ENCODE results near the gene SEMA4C.

Gene SEMA4C

DNA sequence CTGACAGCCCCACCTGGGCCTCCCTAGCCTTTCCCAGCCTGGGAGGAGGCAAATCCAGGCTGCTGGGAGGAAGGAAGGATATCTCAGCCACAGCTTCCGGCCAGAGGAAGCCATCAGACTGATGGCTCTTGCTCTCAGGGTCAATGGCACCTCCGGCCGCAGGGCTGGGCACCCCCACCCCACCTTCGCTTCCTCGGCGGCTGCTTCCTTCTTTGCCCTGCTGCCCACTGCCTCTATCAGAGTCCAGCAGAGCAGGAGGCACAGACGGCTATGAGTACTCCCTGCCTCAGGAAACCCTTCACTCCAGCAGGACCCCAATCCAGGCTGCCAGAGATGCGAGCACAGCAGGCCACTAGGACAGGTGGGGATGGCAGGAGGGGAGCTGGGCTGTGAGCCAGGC, 3.3 kb downstream of the SEMA4C start:
- H3K27me3 ChIP-seq (ENCODE audit: control insufficient read depth in 1 of 2, insufficient read depth in 1 of 2, low read length in 2 of 2), result no peaks in the 10 kb centered on the region
- no peak overlapping the region for H2BK12ac ChIP-seq (ENCODE audit: low read length in 2 of 2)
- no peak overlapping the region for H2AK5ac ChIP-seq (ENCODE audit: low read length, severe bottlenecking)
- peak overlapping the region; percentile 46 for H3K4me2 ChIP-seq (ENCODE audit: low read length, poor library complexity, severe bottlenecking)
- no peak overlapping the region for H4K91ac ChIP-seq (ENCODE audit: low read length)
- H3K9me3 ChIP-seq (ENCODE audit: control insufficient read depth, low read length), result no peaks in the 10 kb centered on the region
- H2BK5ac ChIP-seq (ENCODE audit: low read depth, low read length, poor library complexity, severe bottlenecking), result no peak overlapping the region
- peak overlapping the region in 1 of 2 experiments; percentile 26 for H3K18ac ChIP-seq (ENCODE audit: low read depth in 1 of 2, low read length in 2 of 2)
- H3K4ac ChIP-seq (ENCODE audit: low read depth in 1 of 2, low read length in 2 of 2), result peak overlapping the region in 1 of 2 experiments; percentile 8
- no peak for DNase-seq
- peaks cover 24% of the 10 kb centered on the region for H3K4me1 ChIP-seq (ENCODE audit: control insufficient read depth, insufficient read depth, low read depth, low read length)
- H2BK120ac ChIP-seq (ENCODE audit: low read depth, low read length), result no peak overlapping the region
- WGBS, result 89% methylated on average over 7 of the region's 8 CpGs
- peaks cover 51 to 54% of the 10 kb centered on the region in 2 experiments for H3K36me3 ChIP-seq (ENCODE audit: control insufficient read depth in 1 of 2, insufficient read depth in 2 of 2, low read depth in 1 of 2, low read length in 2 of 2)
- H4K8ac ChIP-seq (ENCODE audit: low read length), result no peak overlapping the region
- H3K79me1 ChIP-seq (replicated peaks; ENCODE audit: low read length, poor library complexity, severe bottlenecking), result peaks cover 33% of the 10 kb centered on the region
- no peak overlapping the region for H3K27ac ChIP-seq (ENCODE audit: low read length, poor library complexity, severe bottlenecking)
- no peak overlapping the region for H3K14ac ChIP-seq (ENCODE audit: low read length in 2 of 2)
- H2BK15ac ChIP-seq (ENCODE audit: low read depth, poor library complexity, severe bottlenecking), result no peak overlapping the region
- H3K9ac ChIP-seq (ENCODE audit: low read length), result no peak overlapping the region
- peak overlapping the region in 1 of 2 experiments; percentile 85 for H3K23ac ChIP-seq (ENCODE audit: low read length in 2 of 2)
- no peak overlapping the region for H2AFZ ChIP-seq (ENCODE audit: low read depth, low read length)
- peak overlapping the region in 1 of 2 experiments; percentile 24 for H3K4me3 ChIP-seq (ENCODE audit: insufficient read depth in 1 of 2, low read depth in 1 of 2, low read length in 2 of 2)

DNA sequence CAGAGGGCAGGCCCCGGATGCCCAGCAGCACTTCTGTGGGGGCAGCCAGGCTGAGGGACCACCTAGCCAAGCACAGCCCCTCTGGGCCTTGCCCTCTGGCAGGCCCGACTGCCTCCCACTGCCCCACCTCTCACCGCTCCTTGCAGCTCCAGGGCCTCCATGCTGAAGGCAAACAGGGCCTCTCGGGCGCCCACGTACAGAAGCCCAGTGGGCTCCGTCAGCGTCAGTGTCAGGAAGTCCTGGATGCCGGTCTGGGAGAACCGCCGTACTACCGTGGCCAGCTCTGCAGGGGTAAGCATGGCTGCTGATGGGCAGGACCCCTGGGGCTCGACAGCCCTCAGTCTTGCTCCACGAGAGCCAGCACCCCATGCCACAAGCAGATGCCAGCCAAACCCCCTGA, 3.7 kb downstream of the SEMA4C start:
- DNase-seq, result no peak
- H3K14ac ChIP-seq (ENCODE audit: low read length in 2 of 2), result no peak overlapping the region
- H3K4me2 ChIP-seq (ENCODE audit: low read length, poor library complexity, severe bottlenecking), result no peak overlapping the region
- H2AK5ac ChIP-seq (ENCODE audit: low read length, severe bottlenecking), result no peak overlapping the region
- H3K4ac ChIP-seq (ENCODE audit: low read depth in 1 of 2, low read length in 2 of 2), result no peak overlapping the region
- peaks cover 56 to 58% of the 10 kb centered on the region in 2 experiments for H3K36me3 ChIP-seq (ENCODE audit: control insufficient read depth in 1 of 2, insufficient read depth in 2 of 2, low read depth in 1 of 2, low read length in 2 of 2)
- no peak overlapping the region for H2AFZ ChIP-seq (ENCODE audit: low read depth, low read length)
- peak overlapping the region in 1 of 2 experiments; percentile 26 for H3K18ac ChIP-seq (ENCODE audit: low read depth in 1 of 2, low read length in 2 of 2)
- H4K91ac ChIP-seq (ENCODE audit: low read length), result no peak overlapping the region
- H4K8ac ChIP-seq (ENCODE audit: low read length), result no peak overlapping the region
- H3K4me3 ChIP-seq (ENCODE audit: insufficient read depth in 1 of 2, low read depth in 1 of 2, low read length in 2 of 2), result no peak overlapping the region
- H2BK120ac ChIP-seq (ENCODE audit: low read depth, low read length), result no peak overlapping the region
- H3K27ac ChIP-seq (ENCODE audit: low read length, poor library complexity, severe bottlenecking), result no peak overlapping the region
- H3K9ac ChIP-seq (ENCODE audit: low read length), result no peak overlapping the region
- WGBS, result 95% methylated on average over 14 of the region's 14 CpGs
- H3K79me1 ChIP-seq (replicated peaks; ENCODE audit: low read length, poor library complexity, severe bottlenecking), result peaks cover 37% of the 10 kb centered on the region
- H3K27me3 ChIP-seq (ENCODE audit: control insufficient read depth in 1 of 2, insufficient read depth in 1 of 2, low read length in 2 of 2), result no peaks in the 10 kb centered on the region
- H3K9me3 ChIP-seq (ENCODE audit: control insufficient read depth, low read length), result no peaks in the 10 kb centered on the region
- H3K23ac ChIP-seq (ENCODE audit: low read length in 2 of 2), result no peak overlapping the region
- H3K4me1 ChIP-seq (ENCODE audit: control insufficient read depth, insufficient read depth, low read depth, low read length), result peaks cover 24% of the 10 kb centered on the region
- no peak overlapping the region for H2BK5ac ChIP-seq (ENCODE audit: low read depth, low read length, poor library complexity, severe bottlenecking)
- H2BK12ac ChIP-seq (ENCODE audit: low read length in 2 of 2), result no peak overlapping the region
- no peak overlapping the region for H2BK15ac ChIP-seq (ENCODE audit: low read depth, poor library complexity, severe bottlenecking)

DNA sequence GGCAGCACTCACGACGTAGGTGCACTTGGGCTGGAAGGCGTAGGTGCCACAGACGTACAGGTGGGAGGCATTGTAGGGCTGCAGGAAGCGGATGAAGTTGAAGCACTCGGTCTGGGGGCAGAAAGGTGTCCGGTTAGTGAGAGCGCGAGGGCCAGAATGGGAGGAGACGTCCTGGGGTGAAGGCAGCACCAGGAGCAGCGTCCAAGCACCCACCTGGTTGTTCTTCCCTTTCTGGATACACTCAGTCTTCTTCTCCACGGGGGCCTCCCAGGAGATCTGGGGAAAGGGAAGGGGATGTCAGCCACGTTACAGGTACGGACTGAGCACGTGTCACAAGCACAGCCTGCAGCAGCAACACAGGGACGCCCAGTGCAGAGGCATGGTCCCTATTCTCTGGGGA, 4.2 kb downstream of the SEMA4C start:
- no peak overlapping the region for H2AFZ ChIP-seq (ENCODE audit: low read depth, low read length)
- H2BK12ac ChIP-seq (ENCODE audit: low read length in 2 of 2), result no peak overlapping the region
- H3K23ac ChIP-seq (ENCODE audit: low read length in 2 of 2), result no peak overlapping the region
- H3K27me3 ChIP-seq (ENCODE audit: control insufficient read depth in 1 of 2, insufficient read depth in 1 of 2, low read length in 2 of 2), result no peaks in the 10 kb centered on the region
- peaks cover 60 to 62% of the 10 kb centered on the region in 2 experiments for H3K36me3 ChIP-seq (ENCODE audit: control insufficient read depth in 1 of 2, insufficient read depth in 2 of 2, low read depth in 1 of 2, low read length in 2 of 2)
- WGBS, result 94% methylated on average over 14 of the region's 16 CpGs
- no peak overlapping the region for H3K27ac ChIP-seq (ENCODE audit: low read length, poor library complexity, severe bottlenecking)
- H3K4me3 ChIP-seq (ENCODE audit: insufficient read depth in 1 of 2, low read depth in 1 of 2, low read length in 2 of 2), result no peak overlapping the region
- no peak overlapping the region for H3K14ac ChIP-seq (ENCODE audit: low read length in 2 of 2)
- no peak overlapping the region for H2AK5ac ChIP-seq (ENCODE audit: low read length, severe bottlenecking)
- peaks cover 24% of the 10 kb centered on the region for H3K4me1 ChIP-seq (ENCODE audit: control insufficient read depth, insufficient read depth, low read depth, low read length)
- no peak overlapping the region for H3K4me2 ChIP-seq (ENCODE audit: low read length, poor library complexity, severe bottlenecking)
- no peaks in the 10 kb centered on the region for H3K9me3 ChIP-seq (ENCODE audit: control insufficient read depth, low read length)
- no peak overlapping the region for H2BK120ac ChIP-seq (ENCODE audit: low read depth, low read length)
- no peak overlapping the region for H4K8ac ChIP-seq (ENCODE audit: low read length)
- no peak for DNase-seq
- no peak overlapping the region for H2BK15ac ChIP-seq (ENCODE audit: low read depth, poor library complexity, severe bottlenecking)
- H3K18ac ChIP-seq (ENCODE audit: low read depth in 1 of 2, low read length in 2 of 2), result no peak overlapping the region
- peaks cover 39% of the 10 kb centered on the region for H3K79me1 ChIP-seq (replicated peaks; ENCODE audit: low read length, poor library complexity, severe bottlenecking)
- H2BK5ac ChIP-seq (ENCODE audit: low read depth, low read length, poor library complexity, severe bottlenecking), result no peak overlapping the region
- H3K4ac ChIP-seq (ENCODE audit: low read depth in 1 of 2, low read length in 2 of 2), result no peak overlapping the region
- H3K9ac ChIP-seq (ENCODE audit: low read length), result no peak overlapping the region
- no peak overlapping the region for H4K91ac ChIP-seq (ENCODE audit: low read length)

DNA sequence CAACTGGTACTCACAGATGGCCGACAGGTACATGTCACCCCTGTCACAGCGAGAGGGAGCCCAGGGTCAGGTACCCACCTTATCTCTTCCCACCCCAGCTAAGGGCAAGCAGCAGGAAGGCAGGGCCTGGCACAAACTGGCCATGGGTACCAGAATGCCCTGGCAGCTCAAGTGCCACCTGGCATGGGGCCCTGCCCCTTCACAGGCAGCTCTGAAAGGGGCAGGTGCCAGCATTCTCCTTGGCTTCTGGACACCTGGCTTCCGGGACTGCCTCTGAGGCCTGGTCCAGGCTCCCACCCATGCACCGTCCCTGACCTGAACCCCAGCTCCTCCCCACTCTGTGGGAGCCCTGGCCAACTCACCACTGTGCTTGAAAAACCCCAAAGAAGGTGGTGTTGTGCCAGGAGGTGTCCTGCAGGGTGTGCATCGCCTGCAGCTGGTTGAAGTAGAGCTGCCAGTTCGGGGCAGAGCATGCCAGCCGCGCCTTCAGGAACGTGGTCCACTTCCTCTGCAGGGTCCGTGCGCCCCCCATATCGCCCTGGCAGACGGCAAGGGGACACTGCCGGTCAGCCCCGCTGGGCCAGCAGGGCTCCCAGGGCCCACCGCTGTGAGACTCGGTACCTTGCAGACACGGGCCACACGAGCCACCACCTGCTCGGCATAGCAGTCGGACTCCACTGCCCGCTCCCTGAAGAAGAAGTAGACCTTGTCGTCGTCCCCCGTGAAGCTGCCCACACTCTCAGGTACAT, 5.4 kb downstream of the SEMA4C start:
- H3K9ac ChIP-seq (ENCODE audit: low read length), result no peak overlapping the region
- 96% methylated on average over 25 of the region's 25 CpGs for WGBS
- H3K4me2 ChIP-seq (ENCODE audit: low read length, poor library complexity, severe bottlenecking), result no peak overlapping the region
- H3K79me1 ChIP-seq (replicated peaks; ENCODE audit: low read length, poor library complexity, severe bottlenecking), result peaks cover 43% of the 10 kb centered on the region
- no peaks in the 10 kb centered on the region for H3K9me3 ChIP-seq (ENCODE audit: control insufficient read depth, low read length)
- no peak overlapping the region for H2BK15ac ChIP-seq (ENCODE audit: low read depth, poor library complexity, severe bottlenecking)
- H2BK5ac ChIP-seq (ENCODE audit: low read depth, low read length, poor library complexity, severe bottlenecking), result no peak overlapping the region
- H4K91ac ChIP-seq (ENCODE audit: low read length), result no peak overlapping the region
- no peak overlapping the region for H3K4ac ChIP-seq (ENCODE audit: low read depth in 1 of 2, low read length in 2 of 2)
- no peak overlapping the region for H2BK120ac ChIP-seq (ENCODE audit: low read depth, low read length)
- peaks cover 26% of the 10 kb centered on the region for H3K4me1 ChIP-seq (ENCODE audit: control insufficient read depth, insufficient read depth, low read depth, low read length)
- no peak overlapping the region for H4K8ac ChIP-seq (ENCODE audit: low read length)
- no peak overlapping the region for H3K4me3 ChIP-seq (ENCODE audit: insufficient read depth in 1 of 2, low read depth in 1 of 2, low read length in 2 of 2)
- peaks cover 70 to 71% of the 10 kb centered on the region in 2 experiments for H3K36me3 ChIP-seq (ENCODE audit: control insufficient read depth in 1 of 2, insufficient read depth in 2 of 2, low read depth in 1 of 2, low read length in 2 of 2)
- no peak overlapping the region for H3K14ac ChIP-seq (ENCODE audit: low read length in 2 of 2)
- H2AK5ac ChIP-seq (ENCODE audit: low read length, severe bottlenecking), result no peak overlapping the region
- no peak overlapping the region for H3K18ac ChIP-seq (ENCODE audit: low read depth in 1 of 2, low read length in 2 of 2)
- no peak overlapping the region for H3K23ac ChIP-seq (ENCODE audit: low read length in 2 of 2)
- H2AFZ ChIP-seq (ENCODE audit: low read depth, low read length), result no peak overlapping the region
- no peak for DNase-seq
- H2BK12ac ChIP-seq (ENCODE audit: low read length in 2 of 2), result no peak overlapping the region
- H3K27me3 ChIP-seq (ENCODE audit: control insufficient read depth in 1 of 2, insufficient read depth in 1 of 2, low read length in 2 of 2), result no peaks in the 10 kb centered on the region
- H3K27ac ChIP-seq (ENCODE audit: low read length, poor library complexity, severe bottlenecking), result no peak overlapping the region
